HG02571 (cell line): Measurements from ENCODE around the gene COX17.

Experiments used
- ATAC-seq: cut with Tn5 transposase; IDR thresholded peaks from one replicate; pipeline ENCODE4 v1.9.1; 2021; ENCODE audit warnings: mild to moderate bottlenecking, moderate library complexity; ENCODE audit not compliant: unreplicated experiment

The COX17 gene

GRCh38 chr3:119647171-119647570 is 30.0 kb downstream of the COX17 start:
- no peak for ATAC-seq

GRCh38 chr3:119645813-119646212 is 31.4 kb downstream of the COX17 start:
- ATAC-seq, result no peak

- ATAC-seq, result no peak
Measured at GRCh38 chr3:119644481-119644880, 32.7 kb downstream of the COX17 start.

- ATAC-seq, result no peak
Measured at GRCh38 chr3:119643528-119643927, 33.7 kb downstream of the COX17 start.

- ATAC-seq, result no peak
Measured at GRCh38 chr3:119642746-119643473, 34.3 kb downstream of the COX17 start.

GRCh38 chr3:119641416-119641815 is 35.8 kb downstream of the COX17 start:
- ATAC-seq, result no peak

- ATAC-seq, result no peak
Measured at GRCh38 chr3:119639494-119640350, 37.5 kb downstream of the COX17 start.

GRCh38 chr3:119637679-119638477 is 39.3 kb downstream of the COX17 start:
- ATAC-seq, result peak; percentile 30

- no peak for ATAC-seq
Measured at GRCh38 chr3:119636891-119637611, 40.2 kb downstream of the COX17 start.

GRCh38 chr3:119636249-119636648 is 41.0 kb downstream of the COX17 start:
- no peak for ATAC-seq

- ATAC-seq, result no peak
Measured at GRCh38 chr3:119635719-119636118, 41.5 kb downstream of the COX17 start.

GRCh38 chr3:119632829-119633228 is 44.4 kb downstream of the COX17 start:
- ATAC-seq, result no peak

GRCh38 chr3:119632216-119632615 is 45.0 kb downstream of the COX17 start:
- ATAC-seq, result no peak

GRCh38 chr3:119631516-119631915 is 45.7 kb downstream of the COX17 start:
- no peak for ATAC-seq

GRCh38 chr3:119630880-119631329 is 46.3 kb downstream of the COX17 start:
- ATAC-seq, result no peak

- ATAC-seq, result no peak
Measured at GRCh38 chr3:119630128-119630879, 46.9 kb downstream of the COX17 start.

- ATAC-seq, result peak; percentile 32
Measured at GRCh38 chr3:119628816-119629445, 48.3 kb downstream of the COX17 start.

GRCh38 chr3:119628390-119628789 is 48.8 kb downstream of the COX17 start:
- ATAC-seq, result peak; percentile 67

GRCh38 chr3:119627461-119627860 is 49.7 kb downstream of the COX17 start:
- ATAC-seq, result no peak
